Activated B cell treated with CpG ODN at 0.5 μM for 24 hours (primary cell): ENCODE results near the gene GCAT. TPM values are rescaled to one million over a fixed set of nuclear protein-coding genes. Genes with fewer than 3 reads are reported as not detected.

Source experiments
- ATAC-seq: fragments of 200-7000 bp; cut with Tn5 transposase; one replicate; pipeline ENCODE4 v1.10.0; 2021; ENCODE audit warnings: low read depth, mild to moderate bottlenecking, moderate library complexity
- CTCF ChIA-PET: fragments of 350-600 bp; sonication (Branson Sonifier 250); formaldehyde crosslinking; loops from one replicate; lab custom pipeline; 2021; ENCODE audit warnings: antibody characterized with exemption; lab: Charles Lee
- POLR2A ChIA-PET: fragments of 350-600 bp; sonication (Branson Sonifier 250); formaldehyde crosslinking; loops from one replicate; lab custom pipeline; 2021; ENCODE audit warnings: antibody characterized with exemption; lab: Charles Lee
- DNase-seq: peaks from one replicate; pipeline ENCODE4 v3.0.0; 2022
- H3K27ac Mint-ChIP-seq: one replicate; pipeline ENCODE4 v1.8.0; 2020; ENCODE audit warnings: mixed read lengths
- H3K27me3 Mint-ChIP-seq: one replicate; pipeline ENCODE4 v1.8.0; 2021; ENCODE audit warnings: mixed read lengths
- H3K36me3 Mint-ChIP-seq: one replicate; pipeline ENCODE4 v1.8.0; 2021; ENCODE audit warnings: low read depth, mixed read lengths
- H3K4me1 Mint-ChIP-seq: one replicate; pipeline ENCODE4 v1.8.0; 2021; ENCODE audit warnings: mixed read lengths
- H3K4me3 Mint-ChIP-seq: one replicate; pipeline ENCODE4 v1.8.0; 2020; ENCODE audit warnings: mild to moderate bottlenecking, mixed read lengths
- H3K9me3 Mint-ChIP-seq: one replicate; pipeline ENCODE4 v1.8.0; 2020; ENCODE audit warnings: mixed read lengths
- intact Hi-C: fragments of 100-400 bp; cut with micrococcal nuclease; formaldehyde crosslinking; loops from one replicate; pipeline ENCODE4 v1.15.1; 2024
- total RNA-seq: library from RNA; stranded (reverse); gene quantifications from 2 replicates; pipeline ENCODE4 v1.2.3, GENCODE V29; 2022
- TF ChIP-seq, protein P1 (sequence below): fragments of 200-600 bp; IDR thresholded peaks from one replicate; pipeline ENCODE4 v1.8.0; 2022; ENCODE audit warnings: antibody characterized with exemption, mild to moderate bottlenecking

GCAT gene
- total RNA-seq, 1 donor from 2014 or later: 0.40 TPM

DNA sequence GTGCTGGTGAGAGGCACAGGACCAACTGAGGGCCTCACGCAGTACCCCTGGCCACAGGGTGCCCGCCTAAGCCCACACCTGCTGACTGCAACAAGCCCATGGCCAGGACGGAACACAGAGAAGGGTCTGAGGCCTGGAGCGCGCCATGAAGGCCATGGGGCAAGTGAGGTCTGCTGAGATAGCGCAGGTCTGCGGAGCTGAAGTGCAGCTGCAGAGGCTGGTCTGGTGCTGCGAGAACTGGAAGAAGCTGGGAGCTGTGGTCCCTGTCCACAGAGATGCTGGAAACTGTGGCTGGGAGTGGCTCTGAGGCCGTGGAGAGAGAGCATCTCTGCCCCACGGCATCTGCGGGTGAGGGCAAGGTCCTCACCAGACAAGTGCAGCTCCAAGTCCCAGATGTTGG lies 23.7 kb downstream of the GCAT start:
- H3K9me3 Mint-ChIP-seq: no peaks in the 10 kb centered on the region
- peaks cover 51% of the 10 kb centered on the region for H3K36me3 Mint-ChIP-seq
- POLR2A ChIA-PET: interaction anchor here (1.9 kb wide), 1 partner anchor 13 kb away, joined by 6 read pairs; the partner anchor contains the start of gene ANKRD54

DNA sequence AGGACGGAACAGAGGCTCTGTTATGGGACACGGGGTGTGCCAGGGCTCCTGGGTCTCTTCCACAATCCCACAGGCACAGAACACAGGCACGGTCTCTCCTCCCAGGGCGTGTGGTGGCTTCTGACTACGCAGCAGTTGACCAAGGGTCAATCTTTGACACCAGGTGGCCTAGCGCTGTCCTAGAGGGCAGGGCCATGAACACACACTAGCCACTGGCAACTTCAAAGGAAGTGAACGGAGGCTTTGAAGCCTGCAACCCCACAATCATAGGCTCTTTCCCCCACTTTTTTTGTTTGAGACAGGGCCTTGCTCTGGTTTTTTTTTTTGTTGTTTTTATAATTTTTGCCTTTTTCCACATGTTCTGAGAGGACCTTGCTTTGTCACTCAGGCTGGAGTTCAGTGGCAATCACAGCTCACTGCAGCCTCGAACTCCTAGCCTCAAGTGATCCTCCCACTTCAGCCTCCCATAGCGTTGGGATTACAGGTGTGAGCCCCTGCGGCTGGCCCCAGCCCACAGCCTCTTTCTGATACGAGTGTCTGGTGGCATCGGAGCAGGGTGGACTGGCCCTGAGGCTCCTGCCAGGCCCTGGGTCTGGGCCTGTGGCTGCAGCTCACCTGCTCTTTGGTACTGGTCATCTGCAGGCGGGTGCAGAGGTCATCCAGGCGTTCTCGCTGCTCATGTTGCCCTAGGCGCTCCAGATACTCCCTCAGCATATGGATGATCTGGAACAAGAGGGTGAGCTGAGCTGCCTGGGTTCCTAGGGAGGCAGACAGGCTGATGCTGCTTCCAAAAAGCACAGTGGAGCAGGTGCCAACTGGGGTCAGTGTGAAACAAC lies 24.5 kb downstream of the GCAT start:
- no peak for ATAC-seq
- no peak for DNase-seq
- Mint-ChIP-seq H3K4me3 (no peak overlapping the region), H3K4me1 (no peaks in the 10 kb centered on the region), H3K27ac (no peak overlapping the region), H3K9me3 (no peaks in the 10 kb centered on the region), H3K36me3 (peaks cover 58% of the 10 kb centered on the region), H3K27me3 (no peaks in the 10 kb centered on the region)
- CTCF ChIA-PET: interaction anchor here (0.6 kb wide), 1 partner anchor 165 kb away, joined by 3 read pairs; no protein-coding TSS in a partner anchor
- POLR2A ChIA-PET: interaction anchor here (0.7 kb wide), 1 partner anchor 643 kb away, joined by 3 read pairs; no protein-coding TSS in a partner anchor
- TF ChIP-seq, protein P1, sequence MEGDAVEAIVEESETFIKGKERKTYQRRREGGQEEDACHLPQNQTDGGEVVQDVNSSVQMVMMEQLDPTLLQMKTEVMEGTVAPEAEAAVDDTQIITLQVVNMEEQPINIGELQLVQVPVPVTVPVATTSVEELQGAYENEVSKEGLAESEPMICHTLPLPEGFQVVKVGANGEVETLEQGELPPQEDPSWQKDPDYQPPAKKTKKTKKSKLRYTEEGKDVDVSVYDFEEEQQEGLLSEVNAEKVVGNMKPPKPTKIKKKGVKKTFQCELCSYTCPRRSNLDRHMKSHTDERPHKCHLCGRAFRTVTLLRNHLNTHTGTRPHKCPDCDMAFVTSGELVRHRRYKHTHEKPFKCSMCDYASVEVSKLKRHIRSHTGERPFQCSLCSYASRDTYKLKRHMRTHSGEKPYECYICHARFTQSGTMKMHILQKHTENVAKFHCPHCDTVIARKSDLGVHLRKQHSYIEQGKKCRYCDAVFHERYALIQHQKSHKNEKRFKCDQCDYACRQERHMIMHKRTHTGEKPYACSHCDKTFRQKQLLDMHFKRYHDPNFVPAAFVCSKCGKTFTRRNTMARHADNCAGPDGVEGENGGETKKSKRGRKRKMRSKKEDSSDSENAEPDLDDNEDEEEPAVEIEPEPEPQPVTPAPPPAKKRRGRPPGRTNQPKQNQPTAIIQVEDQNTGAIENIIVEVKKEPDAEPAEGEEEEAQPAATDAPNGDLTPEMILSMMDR: no peak
- intact Hi-C loops: no loop called here

More for the DNA sequence above, 23.7 kb downstream of the GCAT start:
- intact Hi-C loops: no loop called here
- no peak for ATAC-seq
- H3K27me3 Mint-ChIP-seq: no peaks in the 10 kb centered on the region
- H3K4me1 Mint-ChIP-seq: no peaks in the 10 kb centered on the region
- no peak for DNase-seq
- CTCF ChIA-PET: no interaction called here
- H3K4me3 Mint-ChIP-seq: no peak overlapping the region
- no peak overlapping the region for H3K27ac Mint-ChIP-seq
- TF ChIP-seq, protein P1: no peak

DNA sequence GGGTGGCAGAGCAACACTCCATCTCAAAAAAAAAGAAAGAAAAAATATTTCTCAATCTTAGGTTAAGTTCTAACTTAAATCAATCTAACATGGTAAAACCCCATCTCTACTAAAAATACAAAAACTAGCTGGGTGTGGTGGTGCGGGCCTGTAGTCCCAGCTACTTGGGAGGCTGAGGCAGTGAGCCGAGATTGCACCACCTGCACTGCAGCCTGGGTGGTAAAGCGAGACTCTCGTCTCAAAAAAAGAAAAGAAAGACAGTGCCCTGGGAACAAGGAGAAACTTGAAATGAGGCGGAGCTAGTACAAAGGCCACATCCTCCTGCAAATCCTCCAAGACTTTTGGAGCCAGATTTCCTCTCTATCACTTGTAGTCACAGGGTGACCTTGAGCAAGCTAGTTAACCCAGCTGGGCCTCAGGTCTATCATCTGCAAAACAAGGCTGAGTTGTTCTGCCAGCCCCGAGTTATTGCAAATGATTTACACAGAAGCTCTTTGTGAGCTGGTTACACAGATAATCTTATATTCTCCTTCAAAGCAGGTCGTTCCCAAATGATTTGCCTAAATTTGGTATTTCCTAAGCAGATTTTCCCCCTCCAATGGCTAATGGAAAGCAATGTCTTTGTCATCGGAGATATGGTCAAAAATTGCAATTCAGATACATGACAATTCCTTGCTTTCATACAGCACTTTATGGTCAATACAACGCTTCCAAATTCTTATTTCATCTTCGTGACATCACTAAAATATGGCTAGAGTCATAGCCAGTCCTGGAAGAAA lies 34.5 kb downstream of the GCAT start:
- H3K27ac Mint-ChIP-seq: no peak overlapping the region

DNA sequence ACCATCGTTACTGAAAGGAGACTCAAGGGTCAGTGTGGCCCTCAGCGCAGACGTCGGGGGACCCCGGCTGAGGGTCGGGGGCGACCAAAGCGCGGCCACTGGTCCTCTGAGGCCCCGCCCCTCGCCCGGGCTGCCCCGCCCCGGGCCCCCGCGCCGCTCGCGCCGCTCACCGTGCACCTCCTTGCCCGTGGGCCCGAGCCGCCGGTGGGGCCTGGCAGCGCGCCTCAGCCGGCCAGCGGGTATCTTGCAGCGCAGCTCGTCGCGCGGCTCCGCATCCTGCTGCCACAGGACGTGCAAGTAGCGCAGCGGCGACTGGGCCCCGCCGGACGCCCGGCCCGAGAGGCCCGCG lies 36.0 kb downstream of the GCAT start:
- DNase-seq (no peak), ATAC-seq (peak; percentile 23)
- no peaks in the 10 kb centered on the region for H3K27me3 Mint-ChIP-seq
- H3K4me1 Mint-ChIP-seq: peaks cover 26% of the 10 kb centered on the region
- H3K36me3 Mint-ChIP-seq: peaks cover 9% of the 10 kb centered on the region
- intact Hi-C loops: loop anchor here (1.0 to 10.0 kb wide), 10 partner anchors 20 to 839 kb away; partner anchors contain the start of genes C22orf23, GCAT, GGA1 and MICALL1
- TF ChIP-seq, protein P1: no peak
- POLR2A ChIA-PET: interaction anchor here (0.6 to 2.3 kb wide), 16 partner anchors 9 to 1676 kb away, joined by 3 to 17 read pairs (median 5); partner anchors contain the start of genes C22orf23, GCAT, GGA1 and MICALL1
- peak overlapping the region; percentile 89 for H3K4me3 Mint-ChIP-seq
- CTCF ChIA-PET: interaction anchor here (1.0 to 1.8 kb wide), 2 partner anchors 20 to 27 kb away, joined by 9 to 11 read pairs; no protein-coding TSS in a partner anchor
- peak overlapping the region; percentile 85 for H3K27ac Mint-ChIP-seq
- H3K9me3 Mint-ChIP-seq: no peaks in the 10 kb centered on the region

More for the DNA sequence above, 34.5 kb downstream of the GCAT start:
- no peak for DNase-seq
- intact Hi-C loops: loop anchor here (5.0 to 10.0 kb wide), 3 partner anchors 207 to 840 kb away; partner anchors contain the start of genes SH3BP1 and TOMM22
- TF ChIP-seq, protein P1: no peak
- POLR2A ChIA-PET: interaction anchor here (0.6 to 0.9 kb wide), 2 partner anchors 107 to 234 kb away, joined by 3 to 5 read pairs; partner anchors contain the start of gene GGA1
- H3K4me3 Mint-ChIP-seq: peak overlapping the region; percentile 53
- peaks cover 20% of the 10 kb centered on the region for H3K36me3 Mint-ChIP-seq
- CTCF ChIA-PET: interaction anchor here (0.8 to 1.4 kb wide), 2 partner anchors 21 to 22 kb away, joined by 4 read pairs; no protein-coding TSS in a partner anchor
- H3K9me3 Mint-ChIP-seq: no peaks in the 10 kb centered on the region
- H3K27me3 Mint-ChIP-seq: no peaks in the 10 kb centered on the region
- H3K4me1 Mint-ChIP-seq: peaks cover 18% of the 10 kb centered on the region
- ATAC-seq: no peak
